BLaER1 treated with 17β-estradiol and CSF1 and Interleukin-3, amounts not matched to agents 10 nM and 100 nM (cell line): Measurements from ENCODE around the gene TTI1.
"Not testable (repeated sequence)": the region's sequence is repeated elsewhere in the genome, so short reads cannot be mapped to it uniquely, and the experiment has no call there.

Source experiments
- H3K27ac ChIP-seq, 11 experiments: shearing (Covaris generic); formaldehyde crosslinking; 2 replicates each; pipeline ENCODE4 v1.8.1; 2022
- H3K27me3 ChIP-seq, 11 experiments: shearing (Covaris generic); formaldehyde crosslinking; 2 replicates each; pipeline ENCODE4 v1.8.1; 2022
- H3K36me3 ChIP-seq, 11 experiments: shearing (Covaris generic); formaldehyde crosslinking; 2 replicates each; pipeline ENCODE4 v1.8.1; 2022
- H3K4me1 ChIP-seq, 10 experiments: shearing (Covaris generic); formaldehyde crosslinking; 2 replicates each; pipeline ENCODE4 v1.8.1; 2022
- H3K4me2 ChIP-seq, 11 experiments: shearing (Covaris generic); formaldehyde crosslinking; 2 replicates each; pipeline ENCODE4 v1.8.1; 2022
- H3K4me3 ChIP-seq, 10 experiments: shearing (Covaris generic); formaldehyde crosslinking; 2 replicates each; pipeline ENCODE4 v1.8.1; 2022
- H3K9ac ChIP-seq, 11 experiments: shearing (Covaris generic); formaldehyde crosslinking; 2 replicates each; pipeline ENCODE4 v1.8.1; 2022
- H3K9me3 ChIP-seq, 11 experiments: shearing (Covaris generic); formaldehyde crosslinking; replicated peaks in 1 of 11; 2 replicates each; pipeline ENCODE4 v1.8.1; 2022
- H4K20me1 ChIP-seq, 11 experiments: shearing (Covaris generic); formaldehyde crosslinking; 2 replicates each; pipeline ENCODE4 v1.8.1; 2022
- Cebpa-rat ChIP-seq, 11 experiments: shearing (Covaris generic); IDR thresholded peaks; 2 replicates each; pipeline ENCODE4 v1.8.1; 2022

The TTI1 gene

GRCh38 chr20:38017959-38018358 is 15.3 kb downstream of the TTI1 start:
- Histone ChIP-seq H3K4me2 (no peak overlapping the region), H4K20me1 (peaks cover 0 to 50% (median 34%) of the 10 kb centered on the region in 11 experiments; a peak in 16 of 22 replicates), H3K27ac (no peak overlapping the region), H3K36me3 (peaks cover 61 to 96% (median 85%) of the 10 kb centered on the region in 11 experiments), H3K4me3 (peak overlapping the region in 1 of 10 experiments; percentile 4; a peak in 2 of 20 replicates), H3K9ac (no peak overlapping the region), H3K27me3 (no peaks in the 10 kb centered on the region), H3K9me3 (peaks cover 30 to 35% (median 32%) of the 10 kb centered on the region in 11 experiments), H3K4me1 (peaks cover 0 to 8% (median under 1%) of the 10 kb centered on the region in 10 experiments; a peak in 12 of 20 replicates)
- no peak for TF ChIP-seq Cebpa-rat (IDR thresholded peaks at IDR 0.05)

GRCh38 chr20:38013887-38014286 is 19.4 kb downstream of the TTI1 start:
- H3K27ac ChIP-seq = no peak overlapping the region
- no peak for TF ChIP-seq Cebpa-rat (IDR thresholded peaks at IDR 0.05)
- H3K9me3 ChIP-seq = peaks cover 20 to 25% (median 21%) of the 10 kb centered on the region in 11 experiments
- H3K4me3 ChIP-seq = no peak overlapping the region
- H3K4me1 ChIP-seq = no peaks in the 10 kb centered on the region
- no peak overlapping the region for H3K9ac ChIP-seq
- peaks cover 97 to 100% (median 100%) of the 10 kb centered on the region in 11 experiments for H3K36me3 ChIP-seq
- H3K27me3 ChIP-seq = no peaks in the 10 kb centered on the region
- H4K20me1 ChIP-seq = peaks cover 3 to 62% (median 35%) of the 10 kb centered on the region in 11 experiments; a peak in 17 of 22 replicates
- H3K4me2 ChIP-seq = no peak overlapping the region

DNA sequence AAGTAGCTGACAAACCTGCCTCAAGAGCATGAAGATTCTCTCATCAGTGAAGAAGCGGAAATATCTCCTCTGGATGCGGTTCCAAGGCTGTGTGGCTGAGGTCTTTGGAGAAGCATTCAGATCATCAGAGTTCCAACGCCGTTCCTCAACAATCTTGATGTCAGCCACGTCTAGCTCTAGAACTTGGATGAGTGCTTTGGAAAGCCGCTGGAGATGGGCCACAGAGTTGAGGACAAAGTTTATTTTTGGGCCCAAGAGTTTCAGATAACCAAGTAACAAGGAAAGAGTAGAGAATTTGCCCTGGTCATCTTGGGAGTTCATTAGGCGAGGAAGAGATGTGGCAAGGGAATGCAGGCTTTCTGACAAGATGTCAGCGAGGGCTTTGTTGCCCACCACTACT is 20.9 kb downstream of the TTI1 start:
- peaks cover 4 to 9% (median 6%) of the 10 kb centered on the region in 11 experiments for H3K9me3 ChIP-seq
- no peaks in the 10 kb centered on the region for H3K27me3 ChIP-seq
- no peak overlapping the region for H3K27ac ChIP-seq
- H3K4me3 ChIP-seq = no peak overlapping the region
- TF ChIP-seq Cebpa-rat (IDR thresholded peaks at IDR 0.05) = no peak
- H3K4me2 ChIP-seq = no peak overlapping the region
- no peaks in the 10 kb centered on the region for H3K4me1 ChIP-seq
- no peak overlapping the region for H3K9ac ChIP-seq
- peaks cover 92 to 100% (median 99%) of the 10 kb centered on the region in 11 experiments for H3K36me3 ChIP-seq
- peaks cover 3 to 77% (median 49%) of the 10 kb centered on the region in 11 experiments; a peak in 17 of 22 replicates for H4K20me1 ChIP-seq

- peaks cover 91 to 100% (median 99%) of the 10 kb centered on the region in 11 experiments for H3K36me3 ChIP-seq
- no peak overlapping the region for H3K27ac ChIP-seq
- no peak overlapping the region for H3K4me2 ChIP-seq
- H3K4me1 ChIP-seq = no peaks in the 10 kb centered on the region
- no peak overlapping the region for H3K9ac ChIP-seq
- no peak overlapping the region for H3K4me3 ChIP-seq
- H4K20me1 ChIP-seq = peaks cover 3 to 84% (median 56%) of the 10 kb centered on the region in 11 experiments; a peak in 17 of 22 replicates
- peaks cover 0 to 3% (median 0%) of the 10 kb centered on the region in 11 experiments; a peak in 5 of 22 replicates for H3K9me3 ChIP-seq
- H3K27me3 ChIP-seq = no peaks in the 10 kb centered on the region
- TF ChIP-seq Cebpa-rat (IDR thresholded peaks at IDR 0.05) = no peak
Observed at GRCh38 chr20:38011696-38012095, 21.6 kb downstream of the TTI1 start.

DNA sequence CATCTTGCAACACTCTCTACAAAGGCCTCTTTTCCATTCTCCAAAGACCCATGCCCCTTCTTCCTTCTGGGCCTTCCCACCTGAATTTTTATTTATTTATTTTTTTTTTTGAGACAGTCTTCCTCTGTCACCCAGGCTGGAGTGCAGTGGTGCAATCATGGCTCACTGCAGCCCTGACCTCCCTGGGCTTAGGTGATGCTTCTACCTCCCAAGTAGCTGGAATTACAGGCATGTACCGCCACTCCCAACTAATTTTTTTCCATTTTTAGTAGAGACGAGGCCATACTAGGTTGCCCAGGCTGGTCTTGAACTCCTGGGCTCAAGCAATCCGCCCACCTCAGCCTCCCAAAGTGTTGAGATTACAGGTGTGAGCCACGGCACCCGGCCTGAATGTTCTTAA is 23.8 kb downstream of the TTI1 start:
- not testable (repeated sequence) for H3K4me3 ChIP-seq, H3K27ac ChIP-seq, H3K9me3 ChIP-seq, H3K9ac ChIP-seq, H3K27me3 ChIP-seq, H3K4me2 ChIP-seq, H3K4me1 ChIP-seq
- Histone ChIP-seq H3K36me3 (peaks cover 88 to 100% (median 98%) of the 10 kb centered on the region in 11 experiments), H4K20me1 (peaks cover 3 to 91% (median 54%) of the 10 kb centered on the region in 11 experiments; a peak in 17 of 22 replicates)

GRCh38 chr20:38008233-38008944 is 24.9 kb downstream of the TTI1 start:
- no peak overlapping the region for H3K27ac ChIP-seq
- H3K4me3 ChIP-seq = no peak overlapping the region
- peaks cover 3 to 80% (median 50%) of the 10 kb centered on the region in 11 experiments; a peak in 17 of 22 replicates for H4K20me1 ChIP-seq
- H3K4me1 ChIP-seq = no peaks in the 10 kb centered on the region
- no peak for TF ChIP-seq Cebpa-rat (IDR thresholded peaks at IDR 0.05)
- peaks cover 88 to 100% (median 98%) of the 10 kb centered on the region in 11 experiments for H3K36me3 ChIP-seq
- H3K9ac ChIP-seq = no peak overlapping the region
- H3K4me2 ChIP-seq = no peak overlapping the region
- H3K27me3 ChIP-seq = no peaks in the 10 kb centered on the region
- H3K9me3 ChIP-seq = no peaks in the 10 kb centered on the region

- Histone ChIP-seq H3K27me3 (no peaks in the 10 kb centered on the region), H3K4me1 (no peaks in the 10 kb centered on the region), H3K4me3 (no peak overlapping the region), H3K9ac (no peak overlapping the region), H3K9me3 (no peaks in the 10 kb centered on the region), H3K27ac (no peak overlapping the region), H3K4me2 (no peak overlapping the region), H3K36me3 (peaks cover 86 to 100% (median 98%) of the 10 kb centered on the region in 11 experiments), H4K20me1 (peaks cover 3 to 81% (median 50%) of the 10 kb centered on the region in 11 experiments; a peak in 16 of 22 replicates)
- no peak for TF ChIP-seq Cebpa-rat (IDR thresholded peaks at IDR 0.05)
Observed at GRCh38 chr20:38007526-38007925, 25.7 kb downstream of the TTI1 start.

GRCh38 chr20:38005903-38006302 is 27.4 kb downstream of the TTI1 start:
- Histone ChIP-seq H3K36me3 (peaks cover 86 to 100% (median 98%) of the 10 kb centered on the region in 11 experiments), H3K9ac (no peak overlapping the region), H3K4me3 (no peak overlapping the region), H3K9me3 (no peaks in the 10 kb centered on the region), H3K27ac (no peak overlapping the region), H3K27me3 (no peaks in the 10 kb centered on the region), H3K4me2 (no peak overlapping the region), H3K4me1 (no peaks in the 10 kb centered on the region), H4K20me1 (peaks cover 0 to 65% (median 40%) of the 10 kb centered on the region in 11 experiments; a peak in 16 of 22 replicates)
- no peak for TF ChIP-seq Cebpa-rat (IDR thresholded peaks at IDR 0.05)

DNA sequence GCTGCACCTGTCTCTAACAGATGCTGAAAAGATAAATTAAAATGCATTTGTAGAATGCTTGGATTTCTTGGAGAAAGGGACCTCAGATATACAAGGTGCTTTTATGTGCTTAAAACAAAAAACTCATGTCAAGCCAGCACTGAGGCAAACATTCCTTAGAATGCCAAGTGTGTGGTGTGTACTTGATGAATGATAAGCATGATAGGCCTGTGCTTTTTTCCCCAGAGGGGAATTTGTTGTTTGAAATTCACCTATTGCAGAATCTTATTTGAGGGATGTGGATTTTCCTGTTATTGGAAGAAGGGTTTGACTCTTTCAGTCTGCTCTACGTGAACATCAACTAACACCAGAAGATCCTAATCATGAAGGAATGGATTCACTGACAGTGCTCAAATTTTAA is 28.8 kb downstream of the TTI1 start:
- TF ChIP-seq Cebpa-rat (IDR thresholded peaks at IDR 0.05) = no peak
- Histone ChIP-seq H3K4me3 (no peak overlapping the region), H4K20me1 (peaks cover 0 to 60% (median 34%) of the 10 kb centered on the region in 11 experiments; a peak in 18 of 22 replicates), H3K4me2 (no peak overlapping the region), H3K9me3 (no peaks in the 10 kb centered on the region), H3K4me1 (no peaks in the 10 kb centered on the region; a peak in 1 of 20 replicates), H3K27me3 (no peaks in the 10 kb centered on the region), H3K36me3 (peaks cover 88 to 100% (median 98%) of the 10 kb centered on the region in 11 experiments), H3K9ac (no peak overlapping the region), H3K27ac (no peak overlapping the region)
